ENCODE measurements around the gene CAMK2A. TPM values are rescaled to one million over a fixed set of nuclear protein-coding genes. Genes with fewer than 3 reads are reported as not detected.

The CAMK2A gene
- total and polyA plus RNA-seq, 2 donors, result 1.8 to 2.6 TPM

DNA sequence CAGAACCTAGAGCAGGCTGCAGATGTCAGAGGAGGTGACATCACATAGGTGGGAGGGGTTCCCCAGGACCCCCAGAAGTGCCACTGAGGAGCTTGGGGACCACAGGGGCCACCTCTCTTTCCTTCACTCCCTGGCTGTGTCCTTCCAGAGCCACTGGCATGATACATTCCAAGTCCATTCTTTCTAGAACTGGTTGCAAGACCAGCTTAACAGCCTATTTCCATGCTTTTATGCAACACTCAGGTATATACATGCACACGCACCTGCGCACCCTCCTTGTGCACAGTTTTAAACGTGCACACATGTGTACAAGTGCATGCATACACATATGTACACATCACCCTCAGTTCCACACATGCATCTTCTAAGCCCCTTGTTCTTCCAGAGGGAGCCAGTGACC, 60.0 kb downstream of the CAMK2A start:
- WGBS, result 92% methylated on average over 3 of the region's 3 CpGs
- H3K27ac ChIP-seq (ENCODE audit: low read depth), result no peak overlapping the region
- DNase-seq (ENCODE audit: extremely low spot score), result no peak
- no peak overlapping the region for H3K4me3 ChIP-seq (ENCODE audit: low read depth, low read length)
- no peaks in the 10 kb centered on the region for H3K4me1 ChIP-seq (ENCODE audit: insufficient read depth)
- H3K36me3 ChIP-seq (ENCODE audit: insufficient read depth), result no peaks in the 10 kb centered on the region

DNA sequence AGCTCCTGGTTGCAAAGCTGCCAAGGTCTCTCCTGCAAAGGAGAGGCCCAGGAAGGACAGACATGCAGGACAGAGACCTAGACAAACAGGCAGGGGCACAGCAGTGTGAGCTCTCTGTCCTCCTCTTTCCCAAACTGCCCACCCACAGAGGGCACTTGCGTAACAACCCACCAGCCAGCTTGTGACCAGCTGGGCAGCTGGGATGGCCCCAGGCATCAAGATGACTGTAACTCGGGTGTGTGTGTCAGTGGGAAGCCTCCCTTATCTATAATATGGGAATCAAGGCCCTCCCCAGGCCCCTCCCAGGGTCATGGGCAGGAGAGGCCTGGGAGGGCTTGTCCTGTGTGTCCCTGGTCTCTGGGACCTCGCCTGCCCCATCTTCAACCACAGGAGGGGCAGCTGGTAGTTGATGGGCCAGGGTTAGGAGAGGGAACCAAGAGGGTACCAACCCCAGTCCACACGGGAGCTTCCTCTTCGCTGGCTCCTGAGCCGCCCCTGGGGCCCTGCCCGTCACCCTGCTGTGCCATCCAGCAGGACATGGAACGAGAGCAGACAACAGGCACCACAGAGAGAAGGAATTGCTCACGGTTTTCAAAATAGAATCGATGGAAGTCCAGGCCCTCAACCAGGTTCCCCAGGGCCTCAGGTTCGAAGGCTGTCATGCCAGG, 61.8 kb downstream of the CAMK2A start:
- Histone ChIP-seq H3K36me3 (ENCODE audit: insufficient read depth) (no peaks in the 10 kb centered on the region), H3K27ac (ENCODE audit: low read depth) (no peak overlapping the region), H3K4me3 (ENCODE audit: low read depth, low read length) (no peak overlapping the region), H3K4me1 (ENCODE audit: insufficient read depth) (no peaks in the 10 kb centered on the region)
- DNase-seq (ENCODE audit: extremely low spot score), result no peak
- 83% methylated on average over 11 of the region's 11 CpGs for WGBS

- Histone ChIP-seq H3K4me3 (ENCODE audit: low read depth, low read length) (no peak overlapping the region), H3K4me1 (ENCODE audit: insufficient read depth) (no peaks in the 10 kb centered on the region), H3K27ac (ENCODE audit: low read depth) (no peak overlapping the region), H3K36me3 (ENCODE audit: insufficient read depth) (no peaks in the 10 kb centered on the region)
- 97% methylated on average over 5 of the region's 5 CpGs for WGBS
- no peak for DNase-seq (ENCODE audit: extremely low spot score)
Observed at GRCh38 chr5:150227036-150227435, 62.5 kb downstream of the CAMK2A start.

DNA sequence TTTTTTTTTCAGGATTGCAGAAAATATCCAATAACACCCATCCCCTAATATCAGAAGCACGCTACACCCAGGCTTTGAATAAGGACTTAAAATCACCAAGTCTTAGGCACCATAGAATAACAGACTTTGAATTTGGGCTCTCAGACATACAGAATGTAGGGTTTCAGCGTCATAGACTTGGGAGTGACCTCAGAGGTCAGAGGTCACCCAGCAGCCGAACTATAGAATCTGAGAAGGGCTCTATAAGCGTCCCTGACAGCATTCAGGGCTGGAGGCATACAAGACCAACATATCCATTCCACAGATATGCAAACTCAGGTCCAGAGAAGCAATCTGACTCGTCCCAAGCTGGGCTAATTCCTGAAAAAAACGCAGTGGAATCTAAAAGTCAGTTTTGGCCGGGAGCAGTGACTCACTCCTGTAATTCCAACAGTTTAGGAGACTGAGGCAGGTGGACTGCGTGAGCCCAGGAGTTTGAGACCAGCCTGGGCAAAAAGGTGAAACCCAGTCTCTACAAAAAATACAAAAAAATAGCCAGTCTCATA, 65.0 kb downstream of the CAMK2A start:
- H3K4me3 ChIP-seq (ENCODE audit: low read depth, low read length), result no peak overlapping the region
- H3K36me3 ChIP-seq (ENCODE audit: insufficient read depth), result no peaks in the 10 kb centered on the region
- DNase-seq (ENCODE audit: extremely low spot score), result no peak
- no peaks in the 10 kb centered on the region for H3K4me1 ChIP-seq (ENCODE audit: insufficient read depth)
- 66% methylated on average over 8 of the region's 8 CpGs for WGBS
- H3K27ac ChIP-seq (ENCODE audit: low read depth), result no peak overlapping the region

DNA sequence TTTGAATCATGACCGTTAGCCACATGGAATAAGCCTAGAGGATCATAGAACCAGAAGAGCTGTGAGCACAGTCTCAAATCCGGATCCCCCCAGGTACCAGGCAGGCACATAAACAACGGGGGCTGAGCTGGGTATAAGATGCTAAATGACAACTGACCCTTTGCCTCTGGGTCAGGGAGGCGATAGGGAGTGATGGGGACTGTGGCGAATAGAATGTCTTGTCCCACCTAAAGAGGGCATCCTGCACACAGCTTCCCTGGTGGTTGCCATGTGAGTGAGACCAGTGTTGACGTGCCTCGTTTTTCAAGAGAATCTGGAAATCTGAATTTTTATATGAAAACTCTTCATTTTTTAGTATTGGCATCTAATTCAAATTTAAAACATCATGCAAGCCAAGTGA, 66.1 kb downstream of the CAMK2A start:
- WGBS, result 89% methylated on average over 7 of the region's 7 CpGs
- no peaks in the 10 kb centered on the region for H3K36me3 ChIP-seq (ENCODE audit: insufficient read depth)
- H3K4me1 ChIP-seq (ENCODE audit: insufficient read depth), result no peaks in the 10 kb centered on the region
- no peak overlapping the region for H3K4me3 ChIP-seq (ENCODE audit: low read depth, low read length)
- H3K27ac ChIP-seq (ENCODE audit: low read depth), result no peak overlapping the region
- DNase-seq (ENCODE audit: extremely low spot score), result no peak

DNA sequence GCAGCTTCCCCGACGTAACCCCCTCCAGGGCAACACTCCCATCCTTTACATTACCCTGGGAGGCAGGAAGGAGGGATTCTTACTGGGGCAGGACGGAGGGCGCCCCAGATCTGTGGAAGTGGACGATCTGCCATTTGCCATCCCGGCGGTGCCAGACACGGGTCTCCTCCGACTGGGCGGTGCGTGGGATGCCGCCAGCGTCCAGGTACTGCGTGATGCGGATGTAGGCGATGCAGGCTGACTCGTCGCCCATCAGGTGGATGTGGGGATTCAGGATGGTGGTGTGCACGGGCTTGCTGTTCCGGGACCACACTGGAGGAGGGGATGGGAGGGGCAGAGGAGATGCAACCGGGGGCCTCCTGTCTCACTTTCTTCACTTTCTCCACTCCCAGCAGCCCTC, 66.7 kb downstream of the CAMK2A start:
- Histone ChIP-seq H3K4me3 (ENCODE audit: low read depth, low read length) (no peak overlapping the region), H3K4me1 (ENCODE audit: insufficient read depth) (no peaks in the 10 kb centered on the region), H3K36me3 (ENCODE audit: insufficient read depth) (no peaks in the 10 kb centered on the region), H3K27ac (ENCODE audit: low read depth) (no peak overlapping the region)
- 93% methylated on average over 21 of the region's 21 CpGs for WGBS
- DNase-seq (ENCODE audit: extremely low spot score), result no peak

DNA sequence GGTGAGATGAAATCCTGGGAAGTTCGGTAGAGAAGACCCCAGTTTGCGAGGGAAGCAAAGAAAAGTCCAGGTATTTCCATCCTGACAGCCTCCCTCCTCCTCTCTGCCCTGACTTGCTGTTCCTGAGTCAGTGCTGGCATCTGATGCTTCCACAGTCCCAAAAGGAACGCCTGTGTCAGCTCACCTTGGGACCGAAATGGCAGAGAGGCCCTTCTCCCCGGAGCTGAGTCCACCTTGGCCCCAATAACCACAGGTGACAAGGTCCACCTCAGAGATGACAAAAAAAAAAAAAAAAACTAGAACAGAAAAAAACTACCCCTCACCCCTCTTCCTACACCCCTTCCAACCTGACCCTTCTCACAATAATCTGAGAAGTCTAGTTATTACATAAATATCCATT, 68.1 kb downstream of the CAMK2A start:
- Histone ChIP-seq H3K4me1 (ENCODE audit: insufficient read depth) (no peaks in the 10 kb centered on the region), H3K27ac (ENCODE audit: low read depth) (no peak overlapping the region), H3K4me3 (ENCODE audit: low read depth, low read length) (no peak overlapping the region), H3K36me3 (ENCODE audit: insufficient read depth) (no peaks in the 10 kb centered on the region)
- DNase-seq (ENCODE audit: extremely low spot score), result no peak
- WGBS, result 80% methylated on average over 5 of the region's 5 CpGs

DNA sequence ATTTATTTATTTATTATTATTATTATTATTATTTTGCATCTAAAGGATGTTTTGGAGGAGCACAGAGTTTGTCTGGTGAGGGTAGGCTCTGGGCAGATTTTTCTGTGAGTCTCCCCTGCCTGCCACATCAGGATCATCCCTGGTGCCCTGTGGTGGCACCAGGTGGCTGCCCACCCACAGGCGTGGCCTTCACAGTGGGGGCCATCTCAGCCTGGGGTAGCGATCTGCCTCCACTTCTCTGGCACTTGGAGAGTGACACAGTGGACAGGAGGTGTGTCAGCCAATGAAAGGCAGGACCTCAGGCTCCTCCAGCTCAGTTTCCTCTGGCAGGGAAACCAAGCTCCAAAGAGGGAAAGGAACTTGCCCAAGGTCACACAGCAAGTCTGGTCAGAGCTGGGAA, 69.7 kb downstream of the CAMK2A start:
- Histone ChIP-seq H3K4me1 (ENCODE audit: insufficient read depth) (no peaks in the 10 kb centered on the region), H3K36me3 (ENCODE audit: insufficient read depth) (no peaks in the 10 kb centered on the region), H3K4me3 (ENCODE audit: low read depth, low read length) (no peak overlapping the region), H3K27ac (ENCODE audit: low read depth) (no peak overlapping the region)
- WGBS, result 89% methylated on average over 2 of the region's 2 CpGs
- DNase-seq (ENCODE audit: extremely low spot score), result no peak

GRCh38 chr5:150219142-150219541, 70.4 kb downstream of the CAMK2A start:
- DNase-seq (ENCODE audit: extremely low spot score), result no peak
- no peaks in the 10 kb centered on the region for H3K4me1 ChIP-seq (ENCODE audit: insufficient read depth)
- H3K36me3 ChIP-seq (ENCODE audit: insufficient read depth), result no peaks in the 10 kb centered on the region
- no peak overlapping the region for H3K27ac ChIP-seq (ENCODE audit: low read depth)
- H3K4me3 ChIP-seq (ENCODE audit: low read depth, low read length), result no peak overlapping the region

GRCh38 chr5:150218693-150219035, 70.9 kb downstream of the CAMK2A start:
- Histone ChIP-seq H3K4me1 (ENCODE audit: insufficient read depth) (no peaks in the 10 kb centered on the region), H3K36me3 (ENCODE audit: insufficient read depth) (no peaks in the 10 kb centered on the region), H3K4me3 (ENCODE audit: low read depth, low read length) (no peak overlapping the region), H3K27ac (ENCODE audit: low read depth) (no peak overlapping the region)
- 82% methylated on average over 5 of the region's 5 CpGs for WGBS
- no peak for DNase-seq (ENCODE audit: extremely low spot score)

DNA sequence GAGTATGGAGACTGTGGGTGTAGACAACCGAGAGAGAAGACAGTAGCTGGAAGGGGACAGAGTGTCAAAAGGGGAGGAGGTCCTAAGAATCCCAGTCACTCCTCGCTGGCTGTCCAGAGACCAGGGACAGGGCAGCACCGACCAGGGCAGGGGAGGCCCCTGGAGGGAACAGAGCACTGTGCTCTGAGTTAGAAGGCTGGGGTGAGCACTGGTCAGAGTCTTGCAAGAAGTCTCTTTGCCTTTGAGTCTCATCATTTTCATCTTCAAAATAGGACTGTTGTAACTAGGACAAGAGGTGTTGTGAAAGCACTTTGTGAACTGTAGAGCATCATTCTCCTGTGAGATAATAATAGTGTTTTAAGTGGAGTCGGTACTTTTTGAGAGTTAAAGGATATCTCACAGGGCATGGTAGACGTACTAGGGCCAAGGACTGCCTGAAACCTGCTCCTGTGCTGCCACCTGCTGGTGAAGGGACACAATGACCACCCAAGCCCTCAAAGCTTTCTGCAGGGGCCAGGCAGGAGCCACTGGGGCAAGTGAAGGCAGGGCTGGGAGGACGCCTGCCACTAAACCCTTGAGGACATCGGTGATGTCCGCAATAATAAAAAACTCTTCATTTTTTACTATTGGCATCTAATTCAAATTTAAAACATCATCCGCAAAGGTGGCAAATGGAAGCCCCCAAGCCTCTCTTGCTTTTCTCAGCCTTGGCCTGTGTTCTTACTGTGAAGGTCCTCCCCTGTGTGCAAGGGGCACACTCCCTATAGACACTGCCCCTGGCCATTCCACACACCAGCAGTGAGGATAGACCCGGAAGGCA, 71.5 kb downstream of the CAMK2A start:
- WGBS, result 34% methylated on average over 10 of the region's 10 CpGs

DNA sequence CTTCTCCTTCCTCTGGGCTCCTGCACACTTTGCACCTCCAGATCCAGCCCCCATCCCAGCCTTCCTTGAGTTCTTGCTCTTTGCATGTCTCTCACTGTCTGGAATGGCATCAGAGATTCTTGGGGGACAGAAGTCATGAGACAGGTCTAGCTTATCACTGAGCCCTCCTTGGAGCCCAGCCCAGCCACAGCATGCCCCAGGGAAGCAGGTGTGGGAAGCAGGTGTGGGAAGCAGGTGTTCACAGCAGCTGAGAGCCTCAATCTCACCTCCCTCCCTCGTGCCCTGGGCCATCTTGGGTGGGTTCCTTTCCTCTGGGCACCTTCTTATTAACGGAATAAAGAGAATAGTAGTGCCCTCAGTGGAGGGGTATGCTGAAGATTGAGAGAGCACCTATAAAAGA, 72.5 kb downstream of the CAMK2A start:
- no peak for DNase-seq (ENCODE audit: extremely low spot score)
- no peak overlapping the region for H3K27ac ChIP-seq (ENCODE audit: low read depth)
- H3K36me3 ChIP-seq (ENCODE audit: insufficient read depth), result no peaks in the 10 kb centered on the region
- WGBS, result 89% methylated on average over 2 of the region's 2 CpGs
- H3K4me3 ChIP-seq (ENCODE audit: low read depth, low read length), result no peak overlapping the region
- H3K4me1 ChIP-seq (ENCODE audit: insufficient read depth), result no peaks in the 10 kb centered on the region

More for the DNA sequence above, 71.5 kb downstream of the CAMK2A start:
- DNase-seq (ENCODE audit: extremely low spot score), result peak; percentile 67
- H3K4me1 ChIP-seq (ENCODE audit: insufficient read depth), result no peaks in the 10 kb centered on the region
- no peak overlapping the region for H3K27ac ChIP-seq (ENCODE audit: low read depth)
- H3K4me3 ChIP-seq (ENCODE audit: low read depth, low read length), result no peak overlapping the region
- no peaks in the 10 kb centered on the region for H3K36me3 ChIP-seq (ENCODE audit: insufficient read depth)

DNA sequence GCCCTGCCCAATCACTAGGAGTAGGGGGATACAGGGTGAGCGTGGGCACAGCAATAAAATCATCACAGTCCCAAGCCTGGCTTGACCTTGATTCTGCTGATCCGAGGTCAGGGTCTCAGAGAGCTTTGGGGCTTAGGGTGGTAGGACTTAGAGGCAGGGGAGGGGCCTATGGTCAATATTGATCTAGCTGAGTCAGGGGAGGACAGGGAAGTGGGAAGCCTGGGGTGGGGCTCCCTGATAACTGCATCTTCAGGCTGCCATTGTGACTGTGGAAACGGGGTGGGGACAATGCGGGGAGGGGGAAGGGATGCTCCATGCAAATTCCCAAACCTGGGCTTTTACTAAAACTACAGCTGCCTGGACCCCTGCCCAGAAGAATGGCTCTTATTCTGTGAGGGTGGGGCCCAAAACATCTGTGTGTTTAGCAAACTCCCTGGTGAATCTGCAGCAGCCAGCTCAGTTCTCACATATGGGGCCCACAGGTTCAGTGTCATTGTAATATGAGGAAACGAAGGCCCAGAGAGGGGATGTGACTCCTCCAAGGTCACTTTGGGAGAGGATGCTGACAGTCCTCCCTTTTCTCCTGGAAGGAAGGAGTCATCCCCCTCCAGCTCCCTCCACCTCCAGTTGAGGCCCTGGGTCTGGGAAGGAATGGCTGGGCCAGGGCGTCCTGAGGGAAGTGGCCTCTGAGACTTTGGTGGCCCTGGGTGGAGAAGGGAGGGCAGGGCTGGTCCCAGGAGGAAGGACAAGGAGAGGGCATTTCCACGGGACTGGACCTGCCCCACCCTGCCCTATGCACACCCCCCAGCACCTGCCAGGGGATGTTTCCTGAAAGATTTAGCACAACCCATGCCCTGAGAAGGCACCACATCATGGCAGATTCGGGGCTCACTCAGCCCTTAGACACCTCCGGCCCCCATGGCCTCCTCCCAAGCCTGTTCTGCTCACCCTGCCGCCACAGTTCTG, 73.3 kb downstream of the CAMK2A start:
- H3K27ac ChIP-seq (ENCODE audit: low read depth), result no peak overlapping the region
- no peak for DNase-seq (ENCODE audit: extremely low spot score)

More for the DNA sequence above, 73.3 kb downstream of the CAMK2A start:
- 81% methylated on average over 10 of the region's 10 CpGs for WGBS
- H3K4me1 ChIP-seq (ENCODE audit: insufficient read depth), result no peaks in the 10 kb centered on the region
- no peaks in the 10 kb centered on the region for H3K36me3 ChIP-seq (ENCODE audit: insufficient read depth)
- H3K4me3 ChIP-seq (ENCODE audit: low read depth, low read length), result no peak overlapping the region

All from urinary bladder (tissue), 4 donors.